Cerebellar cortex (tissue), 1 donor: Measurements from ENCODE around the gene MCTS1.
"Not testable (repeated sequence)": the region's sequence is repeated elsewhere in the genome, so short reads cannot be mapped to it uniquely, and the experiment has no call there.

Source experiments
- DNase-seq: peaks from one replicate; pipeline ENCODE4 v3.0.0-alpha.2; 2015; ENCODE audit warnings: low spot score

MCTS1 gene

GRCh38 chrX:120629667-120630537 is 26.0 kb downstream of the MCTS1 start, which contains the start of gene C1GALT1C1:
Gene C1GALT1C1 (minus strand): TSS chrX:120630054. CDS start chrX:120627166, 2,888 bp downstream.
- DNase-seq = peak; percentile 92

GRCh38 chrX:120638619-120639018 is 34.7 kb downstream of the MCTS1 start:
- DNase-seq = no peak

- no peak for DNase-seq
Measured at GRCh38 chrX:120642871-120643270, 39.0 kb downstream of the MCTS1 start.

- no peak for DNase-seq
Measured at GRCh38 chrX:120647127-120647526, 43.2 kb downstream of the MCTS1 start.

GRCh38 chrX:120652256-120652655 is 48.4 kb downstream of the MCTS1 start:
- not testable (repeated sequence) for DNase-seq

- DNase-seq = no peak
Measured at GRCh38 chrX:120653000-120653399, 49.1 kb downstream of the MCTS1 start.

GRCh38 chrX:120660637-120661036 is 56.7 kb downstream of the MCTS1 start:
- DNase-seq = no peak
